ENCODE data around the gene KRT16.
"Not testable (repeated sequence)": the region's sequence is repeated elsewhere in the genome, so short reads cannot be mapped to it uniquely, and the experiment has no call there.

Gene KRT16

DNA sequence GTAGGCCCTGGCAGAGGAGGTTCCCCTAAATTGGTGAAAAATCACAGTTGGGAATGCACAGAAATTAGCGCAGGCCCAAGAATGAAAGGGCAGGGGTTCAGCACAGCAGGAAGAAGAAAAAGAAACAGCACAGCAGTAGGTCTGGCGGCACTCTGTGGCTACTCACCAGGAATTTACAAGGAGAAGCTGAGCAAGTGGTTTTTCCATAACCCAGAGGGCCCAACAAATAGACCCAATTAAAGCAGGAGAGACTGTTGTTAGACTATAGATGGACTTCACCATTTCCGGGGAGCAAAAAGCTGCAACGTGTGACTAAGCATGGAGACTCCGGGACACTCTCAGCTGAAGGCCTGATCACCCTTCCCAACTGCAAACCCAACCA is 14.3 kb upstream of the KRT16 start:
- not testable (repeated sequence) for DNase-seq

GRCh38 chr17:41626028-41626913 is 13.7 kb upstream of the KRT16 start:
- not testable (repeated sequence) for DNase-seq

DNA sequence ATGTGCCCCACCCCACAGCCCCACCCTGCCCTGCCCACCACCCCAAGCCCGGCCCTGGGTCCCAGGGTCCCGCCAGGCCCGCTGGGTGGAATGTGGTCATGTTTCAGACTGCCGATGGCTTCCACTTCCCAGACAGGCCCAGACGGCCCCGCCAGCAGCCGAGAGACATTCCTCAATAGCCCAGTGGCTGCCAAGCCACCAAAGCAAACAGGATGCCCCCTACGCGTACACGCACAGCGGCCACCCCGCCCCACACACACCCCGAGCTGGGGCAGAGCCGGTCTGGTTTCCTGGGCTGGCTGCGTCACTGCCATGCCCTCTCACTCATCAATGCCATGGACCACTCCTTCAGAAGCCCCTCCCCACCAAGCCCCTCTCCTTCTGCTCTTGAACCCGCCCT is 13.0 kb upstream of the KRT16 start:
- no peak for DNase-seq

DNA sequence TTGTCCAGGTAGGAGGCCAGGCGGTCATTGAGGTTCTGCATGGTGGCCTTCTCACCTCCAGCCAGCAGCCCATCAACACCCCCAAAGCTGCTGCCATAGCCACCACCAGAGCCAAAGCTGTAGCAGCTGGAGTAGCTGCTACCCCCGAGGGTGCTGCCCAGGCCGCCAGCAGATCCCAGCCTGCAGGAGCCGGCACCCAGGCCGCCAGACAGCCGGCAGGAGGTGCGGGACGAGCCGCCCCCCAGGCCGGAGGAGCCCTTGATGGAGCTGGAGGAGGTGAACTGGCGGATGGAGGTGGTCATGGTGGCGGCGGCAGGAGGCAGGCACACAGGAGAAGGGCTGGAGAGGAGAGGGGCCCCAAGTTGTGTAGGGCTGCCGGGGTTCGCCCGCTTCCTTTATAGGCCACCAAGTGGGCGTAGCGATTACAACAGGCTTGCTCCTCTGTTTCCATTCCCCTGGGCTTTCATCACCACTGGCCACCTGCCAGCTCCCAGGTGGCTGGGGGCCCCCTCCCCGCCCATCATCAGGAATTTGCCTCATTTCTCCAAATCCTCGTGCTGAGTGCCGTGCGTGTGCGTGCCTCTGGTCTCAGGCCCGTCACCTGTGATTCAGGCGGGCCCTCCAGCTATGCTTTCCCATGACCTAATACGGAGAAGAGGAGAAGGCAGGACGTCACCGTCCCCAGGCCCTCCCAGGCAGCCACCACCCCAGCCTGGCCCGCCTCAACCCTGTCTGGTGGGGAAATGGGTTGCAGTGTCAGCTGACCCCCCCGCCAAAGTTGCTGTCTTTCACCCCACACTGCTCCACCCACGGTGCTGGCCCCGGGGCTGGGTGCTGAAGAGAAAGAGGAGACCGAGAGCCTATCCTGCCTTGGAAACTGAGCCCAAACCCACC is 11.9 kb upstream of the KRT16 start, which contains the start of gene KRT17:
Gene KRT17 (minus strand): TSS at position 368 of the 894 bp plus-strand sequence. CDS start 66 bp downstream, at position 302.
- DNase-seq: no peak

DNA sequence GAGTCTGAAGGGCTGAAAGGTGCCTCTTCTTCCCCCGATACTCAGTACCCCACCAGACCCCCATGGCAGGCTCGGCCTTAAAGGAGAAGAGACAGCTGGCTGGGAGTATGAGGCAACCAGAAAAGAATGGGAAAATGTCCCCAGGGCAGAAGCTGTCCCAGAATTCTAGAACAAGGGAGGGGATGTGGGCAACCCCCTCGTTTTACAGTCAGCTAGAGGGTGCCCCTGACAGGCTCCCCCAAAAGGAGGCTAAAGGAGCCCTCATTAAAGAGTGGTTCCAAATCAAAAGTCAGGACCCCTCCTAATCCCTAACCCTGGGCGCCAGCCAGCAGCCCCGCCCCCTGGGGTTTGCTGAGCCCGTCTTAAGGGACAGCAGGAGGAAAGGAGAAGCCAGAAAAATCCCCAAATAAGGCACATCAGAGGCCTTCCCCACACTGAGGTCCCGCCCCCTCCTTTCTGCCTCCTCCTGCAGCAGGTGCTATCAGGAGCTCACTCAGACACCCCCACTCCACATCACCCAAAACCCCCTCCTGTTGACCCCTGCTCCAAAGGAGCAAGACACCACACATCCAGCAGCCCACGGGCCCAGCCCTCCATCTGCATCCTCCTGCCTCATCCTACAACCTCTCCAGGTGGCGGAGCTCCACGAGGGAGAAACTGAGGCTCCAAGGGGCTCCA is 10.8 kb upstream of the KRT16 start:
- not testable (repeated sequence) for DNase-seq

- DNase-seq: not testable (repeated sequence)
Measured at GRCh38 chr17:41622340-41623183, 10.0 kb upstream of the KRT16 start.

GRCh38 chr17:41621916-41622315 is 9.3 kb upstream of the KRT16 start:
- DNase-seq: no peak

DNA sequence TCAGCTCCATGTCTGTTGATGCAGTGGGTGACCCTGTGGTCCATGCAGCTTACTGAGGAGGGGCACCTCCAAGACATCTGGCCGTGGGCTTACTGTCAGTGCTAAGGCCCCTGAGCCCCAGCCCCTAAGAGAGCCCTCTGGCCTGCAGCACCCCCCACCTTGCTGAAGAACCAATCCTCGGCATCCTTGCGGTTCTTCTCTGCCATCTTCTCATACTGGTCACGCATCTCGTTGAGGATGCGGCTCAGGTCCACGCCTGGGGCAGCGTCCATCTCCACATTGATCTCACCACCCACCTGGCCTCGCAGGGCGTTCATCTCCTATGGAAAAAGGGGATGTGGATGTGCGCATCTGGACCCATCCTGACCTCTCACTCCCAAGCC is 8.9 kb upstream of the KRT16 start:
- not testable (repeated sequence) for DNase-seq

DNA sequence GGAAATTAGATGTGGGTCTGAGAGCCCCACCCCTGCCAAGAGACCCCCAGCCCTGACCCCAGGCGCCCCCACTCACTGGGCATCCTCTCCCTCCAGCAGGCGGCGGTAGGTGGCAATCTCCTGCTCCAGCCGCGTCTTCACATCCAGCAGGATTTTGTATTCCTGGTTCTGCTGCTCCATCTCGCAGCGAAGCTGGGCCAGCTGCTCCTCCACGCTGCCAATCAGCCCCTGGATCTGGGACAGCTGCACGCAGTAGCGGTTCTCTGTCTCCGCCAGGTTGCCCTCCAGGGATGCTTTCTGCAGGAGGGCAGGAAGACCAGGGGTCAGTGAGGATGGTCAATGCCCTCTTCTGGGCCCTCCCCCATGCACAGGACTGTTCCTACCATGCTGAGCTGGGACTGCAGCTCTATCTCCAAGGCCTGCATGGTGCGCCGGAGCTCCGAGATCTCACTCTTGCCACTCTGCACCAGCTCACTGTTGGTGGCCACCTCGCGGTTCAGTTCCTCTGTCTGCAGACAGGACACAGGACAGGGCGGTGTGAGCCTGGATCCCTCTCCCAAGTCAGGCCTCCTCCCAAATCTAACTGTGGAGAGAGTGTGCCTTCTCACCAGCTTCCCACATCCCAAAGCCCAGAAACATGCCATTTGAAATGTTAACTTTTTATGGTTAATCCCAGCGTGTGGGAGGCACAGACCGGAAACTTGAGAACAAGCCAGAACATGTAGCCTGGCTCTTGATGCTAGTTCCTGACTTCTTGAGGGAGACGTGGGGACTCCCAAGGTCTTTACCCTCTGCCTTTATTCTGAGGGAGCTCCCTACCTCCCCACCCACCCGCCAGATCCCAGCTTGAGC is 8.2 kb upstream of the KRT16 start:
- DNase-seq: no peak

DNA sequence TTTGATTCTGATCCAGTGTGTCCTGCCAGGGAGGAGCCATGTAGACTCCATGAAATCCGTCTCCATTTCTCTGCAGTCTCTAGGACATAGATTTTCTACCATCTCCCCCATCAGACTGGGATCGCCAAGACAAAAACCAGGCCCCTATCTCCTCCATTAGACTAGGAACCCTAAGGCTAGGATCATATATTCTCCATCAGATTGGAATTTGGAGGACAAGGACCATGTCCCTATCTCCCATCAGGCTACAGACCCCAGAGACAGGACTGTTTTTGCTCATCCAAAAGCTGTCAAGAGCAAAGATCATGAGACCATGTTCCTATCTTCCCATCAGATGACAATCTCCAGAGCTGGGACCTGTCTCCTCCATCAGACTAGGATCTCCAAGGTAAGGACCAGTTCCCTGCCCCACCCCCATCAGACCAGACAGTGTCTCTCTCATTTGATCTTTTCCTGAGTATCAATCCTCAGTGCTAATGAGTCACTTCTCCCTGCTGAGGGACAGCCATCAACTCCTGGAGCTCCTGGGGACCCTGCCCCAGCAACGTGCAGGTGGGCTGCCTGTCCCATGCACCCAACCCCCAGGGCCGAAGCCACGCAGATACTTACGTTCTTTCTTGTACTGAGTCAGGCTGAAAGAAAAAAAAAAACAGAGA is 7.5 kb upstream of the KRT16 start:
- DNase-seq: not testable (repeated sequence)

- no peak for DNase-seq
Measured at GRCh38 chr17:41619036-41619926, 6.7 kb upstream of the KRT16 start.

GRCh38 chr17:41618341-41619035 is 5.9 kb upstream of the KRT16 start:
- DNase-seq: no peak

GRCh38 chr17:41617698-41618097 is 5.1 kb upstream of the KRT16 start:
- no peak for DNase-seq

- no peak for DNase-seq
Measured at GRCh38 chr17:41617136-41617535, 4.6 kb upstream of the KRT16 start.

- not testable (repeated sequence) for DNase-seq
Measured at GRCh38 chr17:41616486-41616885, 3.9 kb upstream of the KRT16 start.

DNA sequence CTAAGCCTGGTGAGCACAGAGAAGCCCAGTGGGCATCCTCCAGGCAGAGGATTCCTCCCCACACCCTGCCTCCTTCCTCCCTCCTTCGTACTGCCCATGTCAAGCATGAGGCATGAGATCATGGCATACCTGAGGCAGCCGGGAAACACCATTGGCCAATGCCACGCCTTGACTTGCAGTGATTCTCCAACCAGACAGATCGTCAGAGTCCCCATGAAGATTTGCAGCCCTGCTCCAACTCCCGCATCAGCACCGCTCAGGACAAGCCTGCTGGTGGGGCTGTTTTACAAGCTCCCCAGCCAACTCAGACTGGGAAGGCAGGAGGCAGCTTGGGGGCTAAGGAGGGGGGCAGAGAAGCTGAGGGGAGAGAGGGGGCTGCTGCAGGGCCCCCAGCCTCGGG is 2.9 kb upstream of the KRT16 start:
- no peak for DNase-seq

DNA sequence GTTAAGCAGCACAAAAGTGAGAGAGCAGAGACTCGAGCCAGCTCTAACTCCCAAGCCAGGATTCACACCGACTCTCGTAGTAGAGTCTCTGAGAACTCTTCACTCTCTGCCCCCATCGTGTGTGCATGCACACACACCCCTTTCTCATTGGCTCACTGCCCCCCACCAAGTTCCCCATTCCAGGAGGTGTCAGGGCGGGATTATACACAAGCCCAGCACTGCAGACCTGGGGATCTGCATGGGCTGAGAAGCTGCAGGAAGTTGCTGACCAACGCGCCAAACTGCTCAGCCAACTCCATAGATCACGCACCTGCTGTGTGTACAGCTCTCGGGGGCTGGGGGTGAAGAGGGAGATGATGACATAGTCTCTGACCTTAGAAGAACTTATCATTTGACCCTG is 2.2 kb upstream of the KRT16 start:
- not testable (repeated sequence) for DNase-seq

DNA sequence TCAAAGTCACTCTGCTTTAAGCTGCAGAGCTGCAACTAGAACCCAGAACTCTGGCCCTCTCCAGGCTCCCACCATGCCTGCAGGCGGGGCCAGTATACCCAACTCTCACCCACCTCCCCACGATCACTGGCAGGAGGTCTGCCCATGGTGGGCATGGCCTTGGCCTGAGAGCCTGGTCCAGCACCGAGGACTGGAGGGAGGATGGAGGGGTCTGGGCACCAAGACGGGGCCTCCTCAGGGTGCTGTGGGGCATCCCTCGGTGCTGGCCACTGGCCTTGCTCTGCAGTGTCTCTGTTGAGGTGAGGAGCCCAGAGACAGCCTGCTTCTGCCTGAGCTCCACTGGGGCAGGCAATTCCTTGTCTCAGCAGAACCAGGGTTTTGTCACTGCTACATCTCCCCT is 1.5 kb upstream of the KRT16 start:
- no peak for DNase-seq
